Neural crest cell (in vitro differentiated cells): ENCODE measurements around the gene TMSB15A. TPM values are rescaled to one million over a fixed set of nuclear protein-coding genes. Genes with fewer than 3 reads are reported as not detected.
"Not testable (repeated sequence)": the region's sequence is repeated elsewhere in the genome, so short reads cannot be mapped to it uniquely, and the experiment has no call there.

Experiments
- DNase-seq: peaks from one replicate; pipeline ENCODE4 v3.0.0; 2021; ENCODE audit warnings: low read depth, mixed read lengths, low spot score
- H3K27ac Mint-ChIP-seq: one replicate; pipeline ENCODE4 v1.8.0; 2021; ENCODE audit warnings: mild to moderate bottlenecking, mixed read lengths; ENCODE audit not compliant: unreplicated experiment
- H3K27me3 Mint-ChIP-seq: 2 replicates; pipeline ENCODE4 v1.8.0; 2021; ENCODE audit warnings: low read depth, mild to moderate bottlenecking, mixed read lengths
- H3K36me3 Mint-ChIP-seq: 2 replicates; pipeline ENCODE4 v1.8.0; 2021; ENCODE audit warnings: low read depth, mild to moderate bottlenecking, mixed read lengths
- H3K4me1 Mint-ChIP-seq: 2 replicates; pipeline ENCODE4 v1.8.0; 2021; ENCODE audit warnings: mixed read lengths
- H3K4me3 Mint-ChIP-seq: one replicate; pipeline ENCODE4 v1.8.0; 2021; ENCODE audit warnings: mild to moderate bottlenecking, mixed read lengths
- H3K9me3 Mint-ChIP-seq: 2 replicates; pipeline ENCODE4 v1.8.0; 2021; ENCODE audit warnings: mixed read lengths
- CTCF ChIP-seq: fragments of 200-600 bp; sonication (generic); conservative IDR thresholded peaks from 2 replicates; pipeline ENCODE4 v1.5.0; 2021; ENCODE audit warnings: antibody characterized with exemption, mild to moderate bottlenecking
- total RNA-seq: library from RNA; stranded (reverse); gene quantifications from 2 replicates; pipeline ENCODE4 v1.2.1, GENCODE V29; 2021

The TMSB15A gene
- total RNA-seq, 1 donor from 2014 or later, result 216 TPM

- Mint-ChIP-seq H3K4me1 (no peaks in the 10 kb centered on the region), H3K27me3 (peaks cover 5% of the 10 kb centered on the region), H3K9me3 (peaks cover 20% of the 10 kb centered on the region), H3K4me3 (no peak overlapping the region), H3K36me3 (no peaks in the 10 kb centered on the region), H3K27ac (no peak overlapping the region)
- no peak for DNase-seq
- TF ChIP-seq CTCF, result no peak
Measured at GRCh38 chrX:102535958-102536357, 19.4 kb upstream of the TMSB15A start.

GRCh38 chrX:102517326-102517725 is 787 bp upstream of the TMSB15A start:
- Mint-ChIP-seq H3K27me3 (no peaks in the 10 kb centered on the region), H3K36me3 (peaks cover 27% of the 10 kb centered on the region), H3K27ac (no peak overlapping the region), H3K4me3 (peak overlapping the region; percentile 97), H3K9me3 (peaks cover 4% of the 10 kb centered on the region), H3K4me1 (peaks cover 21% of the 10 kb centered on the region)
- no peak for DNase-seq
- TF ChIP-seq CTCF, result peak; percentile 37

GRCh38 chrX:102514536-102514935 is 2.0 kb downstream of the TMSB15A start:
- no peaks in the 10 kb centered on the region for H3K27me3 Mint-ChIP-seq
- TF ChIP-seq CTCF, result no peak
- H3K4me3 Mint-ChIP-seq, result peak overlapping the region; percentile 97
- no peak overlapping the region for H3K27ac Mint-ChIP-seq
- H3K9me3 Mint-ChIP-seq, result peaks cover 8% of the 10 kb centered on the region
- peaks cover 40% of the 10 kb centered on the region for H3K36me3 Mint-ChIP-seq
- DNase-seq, result no peak
- peaks cover 21% of the 10 kb centered on the region for H3K4me1 Mint-ChIP-seq

- no peak overlapping the region for H3K4me3 Mint-ChIP-seq
- H3K27me3 Mint-ChIP-seq, result peaks cover 5% of the 10 kb centered on the region
- TF ChIP-seq CTCF, result no peak
- H3K36me3 Mint-ChIP-seq, result peaks cover 6% of the 10 kb centered on the region
- H3K9me3 Mint-ChIP-seq, result peaks cover 5% of the 10 kb centered on the region
- DNase-seq, result no peak
- no peaks in the 10 kb centered on the region for H3K4me1 Mint-ChIP-seq
- H3K27ac Mint-ChIP-seq, result no peak overlapping the region
Measured at GRCh38 chrX:102498732-102499131, 17.8 kb downstream of the TMSB15A start.

GRCh38 chrX:102491766-102492165 is 24.8 kb downstream of the TMSB15A start:
- Mint-ChIP-seq H3K27me3 (peaks cover 3% of the 10 kb centered on the region), H3K4me1 (no peaks in the 10 kb centered on the region), H3K9me3 (no peaks in the 10 kb centered on the region), H3K27ac (no peak overlapping the region), H3K36me3 (no peaks in the 10 kb centered on the region), H3K4me3 (no peak overlapping the region)
- no peak for TF ChIP-seq CTCF
- DNase-seq, result no peak

GRCh38 chrX:102478765-102479164 is 37.8 kb downstream of the TMSB15A start:
- not testable (repeated sequence) for H3K4me1 Mint-ChIP-seq, H3K4me3 Mint-ChIP-seq, H3K9me3 Mint-ChIP-seq, DNase-seq, H3K36me3 Mint-ChIP-seq, H3K27ac Mint-ChIP-seq, H3K27me3 Mint-ChIP-seq

- H3K36me3 Mint-ChIP-seq, H3K4me1 Mint-ChIP-seq, H3K27ac Mint-ChIP-seq, H3K4me3 Mint-ChIP-seq, DNase-seq, H3K27me3 Mint-ChIP-seq, H3K9me3 Mint-ChIP-seq: not testable (repeated sequence)
Measured at GRCh38 chrX:102471762-102472220, 44.7 kb downstream of the TMSB15A start, which contains the start of gene TCP11X2. Gene TCP11X2, minus strand, starts transcription at chrX:102471812.

- not testable (repeated sequence) for DNase-seq, H3K27me3 Mint-ChIP-seq, H3K27ac Mint-ChIP-seq, H3K9me3 Mint-ChIP-seq, H3K4me1 Mint-ChIP-seq, H3K36me3 Mint-ChIP-seq, H3K4me3 Mint-ChIP-seq
Measured at GRCh38 chrX:102470215-102470614, 46.3 kb downstream of the TMSB15A start.
